SKM-1 (cell line): ENCODE data around the gene PFKL.

Experiments used
- DNase-seq: peaks from one replicate; lab custom pipeline; 2025; ENCODE audit not compliant: unreplicated experiment; lab: John Stamatoyannopoulos, UW

PFKL gene

GRCh38 chr21:44299458-44300261, at the start of gene PFKL:
TSS of gene PFKL (plus strand) at chr21:44300053. CDS start at chr21:44300106, 53 bp downstream.
- peak; percentile 47 for DNase-seq

DNA sequence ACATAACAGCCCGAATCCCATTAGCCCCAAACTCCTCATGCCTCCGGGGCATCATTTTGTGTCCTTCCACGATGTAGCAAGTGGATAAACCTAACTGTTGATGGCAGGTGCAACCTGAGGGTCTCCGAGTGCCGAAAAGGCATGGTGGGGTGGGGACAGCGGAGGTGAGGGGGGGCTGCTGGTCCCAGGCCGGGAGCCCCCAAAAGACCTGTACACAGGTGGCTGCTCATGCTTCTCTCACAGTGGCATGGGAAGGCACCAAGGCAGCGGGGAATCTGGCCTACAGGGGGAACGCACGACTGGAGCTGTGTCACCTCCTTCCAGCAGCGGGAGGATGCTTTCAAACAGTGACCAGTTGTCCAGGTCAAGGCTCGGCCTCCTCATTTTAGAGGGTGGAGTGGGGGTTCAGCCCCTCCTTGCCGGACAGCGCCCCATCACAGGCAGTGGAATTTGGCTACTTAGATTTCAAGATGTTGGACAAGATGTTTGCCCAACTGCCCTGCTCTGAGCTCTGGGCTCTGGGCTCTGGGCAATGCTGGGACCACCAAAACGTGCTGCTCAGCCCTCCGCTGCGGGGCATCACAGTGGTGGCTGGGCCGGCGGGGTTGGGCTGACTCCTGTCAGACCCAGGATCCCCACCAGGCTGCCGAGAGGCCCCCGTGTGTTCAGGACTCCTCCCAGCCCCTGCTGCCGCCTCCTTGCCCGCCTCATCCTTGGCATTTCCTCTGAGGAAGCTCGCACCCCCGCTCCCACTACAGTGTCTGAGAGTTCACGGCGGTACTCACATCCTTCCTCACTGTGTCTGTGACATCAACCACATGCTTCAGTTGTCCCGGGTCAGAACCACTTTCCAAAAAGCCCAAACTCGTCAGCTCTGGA, 45.8 kb upstream of the PFKL start:
- no peak for DNase-seq

DNA sequence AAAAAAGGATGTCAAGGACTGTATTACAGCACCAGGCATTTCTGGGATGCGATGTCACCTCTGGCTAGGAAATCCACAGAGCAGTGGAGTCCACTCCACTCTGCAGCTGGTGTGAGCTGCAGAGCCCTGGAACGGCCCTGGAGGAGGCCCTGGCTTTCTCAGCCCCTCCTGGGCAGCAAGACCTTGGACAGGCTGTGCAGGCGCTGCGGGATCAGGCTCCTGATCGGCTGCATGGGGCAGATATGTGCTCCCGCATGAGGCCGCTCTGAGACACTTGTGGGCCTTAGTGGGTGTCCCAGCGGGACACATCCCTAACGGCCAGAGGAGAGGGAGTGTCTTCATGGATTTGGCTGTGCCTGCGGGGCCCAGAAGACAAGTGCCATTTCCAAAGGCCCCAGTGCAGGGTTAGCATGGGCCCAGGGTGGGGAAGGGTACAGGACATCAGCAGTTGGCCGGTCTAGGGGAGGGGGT, 44.3 kb upstream of the PFKL start:
- no peak for DNase-seq

DNA sequence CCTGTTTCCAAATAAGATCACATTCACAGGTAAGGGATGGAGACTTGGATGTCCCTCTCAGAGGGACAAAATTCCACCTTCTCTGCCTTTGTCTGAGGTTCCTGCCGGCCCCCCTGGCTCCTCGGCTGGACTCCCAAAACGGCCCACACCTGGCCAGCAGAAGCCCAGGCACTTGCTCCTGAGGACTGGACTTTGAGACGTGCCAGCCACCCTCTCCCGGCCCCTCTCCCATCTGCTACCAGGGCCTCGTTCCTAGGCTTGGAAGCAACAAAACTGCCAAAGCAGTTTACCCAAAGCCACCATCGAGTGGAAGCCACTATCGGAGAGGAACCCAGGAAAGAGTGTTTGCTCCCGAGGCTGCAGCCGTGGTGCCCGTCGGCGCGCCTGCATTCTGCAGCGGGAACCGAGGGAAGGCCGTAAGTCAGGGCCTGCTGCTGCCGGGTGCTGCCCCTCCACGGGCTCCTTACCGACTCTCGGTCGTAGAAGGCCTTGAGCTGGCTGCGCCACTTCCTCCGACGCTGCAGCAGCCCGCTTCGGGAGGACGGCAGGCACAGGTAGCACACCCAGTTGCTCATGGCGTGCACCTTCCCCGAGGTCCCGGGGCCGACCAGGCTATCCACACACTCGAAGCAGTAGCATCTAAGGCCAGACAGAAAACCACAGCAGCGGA, 41.7 kb upstream of the PFKL start:
- no peak for DNase-seq

DNA sequence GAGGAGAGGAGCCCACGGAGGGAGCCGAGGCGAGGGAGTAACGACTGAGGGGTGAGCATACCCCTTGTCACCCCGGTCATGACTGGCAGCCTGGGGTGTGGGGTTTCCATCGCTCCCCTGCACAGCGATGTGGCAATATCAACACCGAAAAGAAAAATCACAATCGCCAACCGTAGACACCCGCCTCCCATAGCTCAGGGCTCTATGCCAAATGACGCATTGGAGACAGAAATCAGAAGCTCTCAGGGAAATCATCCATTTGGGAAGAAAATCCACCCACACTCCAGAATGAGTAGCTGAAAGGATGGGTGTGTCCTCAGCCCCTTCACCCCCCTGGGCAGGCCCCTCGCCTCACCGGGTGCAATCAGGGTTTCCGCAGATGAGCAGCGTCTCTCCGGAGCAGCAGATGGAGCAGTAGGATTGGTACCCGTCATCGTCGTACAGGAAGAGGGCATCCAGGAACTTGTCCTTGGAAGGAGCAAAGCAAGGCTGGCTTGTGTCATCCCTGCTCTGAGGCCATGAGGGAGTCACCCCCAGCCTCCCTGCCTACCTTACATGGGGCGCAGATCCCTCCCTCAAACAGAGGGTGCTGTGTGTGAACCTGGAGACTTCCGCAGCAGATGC, 40.7 kb upstream of the PFKL start:
- DNase-seq: no peak

DNA sequence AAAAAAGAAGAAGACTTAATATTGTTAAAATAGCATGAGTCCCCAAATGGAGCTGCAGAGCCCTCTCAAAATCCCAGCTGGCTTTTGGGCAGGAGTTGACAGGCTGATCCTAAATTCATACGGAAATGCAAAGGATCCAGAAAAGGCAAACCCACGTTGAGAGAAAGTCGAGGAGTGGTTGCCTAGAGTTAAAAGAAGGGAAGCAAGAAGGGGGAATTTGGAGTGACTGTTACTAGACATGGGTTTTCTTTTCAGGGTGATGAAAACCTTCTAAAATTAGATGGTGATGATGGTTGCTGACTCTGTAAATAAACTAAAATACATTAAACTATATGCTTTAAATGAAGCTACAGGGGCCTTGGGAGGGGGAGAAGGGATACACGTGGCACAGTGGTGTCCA, 39.8 kb upstream of the PFKL start:
- DNase-seq: no peak

DNA sequence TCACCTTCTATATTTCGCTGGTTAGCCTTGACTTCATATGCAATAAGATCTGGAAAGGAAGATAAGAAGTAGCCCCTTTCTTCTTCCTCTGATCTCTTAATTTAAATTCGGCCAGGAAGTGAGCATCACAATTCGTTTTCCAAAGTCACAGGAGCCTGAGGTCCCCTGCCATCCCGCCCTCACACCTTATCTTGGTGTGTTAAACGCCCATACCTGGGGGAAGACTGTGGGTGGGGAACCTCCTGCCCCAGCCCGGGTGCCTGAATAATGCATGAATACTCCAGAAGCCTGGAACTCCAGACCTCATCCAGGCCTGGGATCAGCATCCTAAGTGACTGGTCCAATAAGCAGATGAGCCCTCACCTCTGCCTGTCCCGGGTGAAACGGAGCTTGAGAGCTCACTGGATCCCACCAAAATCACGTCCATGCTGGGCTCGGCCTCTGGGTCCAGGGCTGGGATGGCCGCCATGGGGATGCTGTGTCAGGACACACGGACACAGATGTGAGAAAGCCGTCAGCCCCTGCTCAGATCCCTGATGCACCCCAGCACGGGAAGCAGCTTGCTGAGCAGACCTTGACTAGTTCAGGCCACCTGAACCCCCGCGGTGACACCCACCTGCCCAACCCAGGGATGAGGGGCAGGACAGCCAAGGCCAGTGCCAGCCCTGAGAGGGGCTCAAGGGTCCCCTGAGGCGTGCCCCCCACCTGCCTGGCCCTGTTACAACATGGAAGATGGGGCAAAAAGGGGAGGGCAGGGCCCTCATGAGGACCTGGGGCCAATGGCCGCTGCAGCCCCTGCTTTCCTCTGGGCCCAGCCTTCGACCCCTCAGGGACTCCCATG, 38.8 kb upstream of the PFKL start:
- DNase-seq: no peak

- DNase-seq: no peak
Measured at GRCh38 chr21:44261675-44262295, 38.1 kb upstream of the PFKL start, which contains the start of gene DNMT3L. TSS of gene DNMT3L (minus strand) at chr21:44261897. CDS start at chr21:44261259, 638 bp downstream.

DNA sequence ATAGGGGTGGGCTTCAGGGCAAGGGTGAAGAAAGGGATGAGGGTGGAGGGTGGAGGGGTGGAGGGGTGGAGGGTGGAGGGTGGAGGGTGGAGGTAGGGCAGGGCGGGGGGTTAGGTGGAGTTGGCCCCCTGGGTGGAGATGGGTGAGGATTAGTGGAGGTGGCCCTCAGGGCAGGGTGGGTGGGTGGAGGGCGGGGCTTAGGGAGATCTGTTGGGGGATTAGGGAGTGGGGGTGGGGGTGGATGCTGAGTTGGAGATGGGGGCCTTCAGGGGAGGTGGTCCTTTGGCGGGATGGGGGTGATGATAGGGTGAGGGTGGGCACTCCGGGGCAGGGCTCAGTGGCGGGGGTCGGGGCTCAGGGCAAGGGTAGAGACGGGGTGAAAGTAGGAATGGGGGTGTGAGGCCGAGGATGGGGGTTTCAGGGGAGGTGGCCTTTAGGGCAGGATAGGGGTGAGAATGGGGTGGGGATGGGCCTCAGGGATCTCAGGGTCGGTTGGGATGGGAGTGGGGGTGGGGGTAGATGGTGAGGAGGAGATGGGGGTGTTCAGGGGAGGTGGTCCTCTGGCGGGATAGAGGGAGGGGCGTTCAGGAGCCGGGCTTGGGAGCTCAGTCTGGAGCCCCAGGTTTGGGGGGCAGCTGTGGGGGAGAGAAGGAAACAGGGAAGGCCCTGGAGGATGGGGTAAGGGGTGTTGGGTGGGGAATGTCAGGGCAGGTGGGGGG, 37.4 kb upstream of the PFKL start:
- no peak for DNase-seq

DNA sequence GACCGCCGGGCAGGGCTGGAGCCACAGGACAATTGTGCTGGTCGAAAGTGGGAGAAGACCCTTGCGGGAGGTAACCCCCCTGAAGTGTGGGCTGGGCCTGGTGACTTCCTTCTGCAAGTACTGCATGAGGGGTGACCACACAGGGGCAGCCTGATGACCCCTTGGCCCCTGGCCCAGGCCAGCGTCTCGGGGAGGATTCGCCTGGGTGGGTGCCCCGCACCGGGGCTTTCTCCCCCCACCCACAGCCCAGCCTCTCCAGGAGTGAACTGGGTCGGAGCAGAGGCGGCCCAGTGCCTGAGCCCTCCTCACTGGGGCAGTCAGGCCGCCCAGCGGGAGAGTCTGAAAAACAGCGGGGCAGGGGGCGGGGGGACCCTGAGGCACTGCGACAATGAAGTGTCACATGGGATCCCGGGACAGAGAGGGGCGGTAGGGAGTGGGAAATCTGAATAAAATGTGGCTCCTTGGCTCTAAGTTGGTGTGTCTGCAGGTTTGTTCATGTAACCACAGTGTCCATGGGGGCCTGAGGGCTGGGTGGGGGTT, 36.6 kb upstream of the PFKL start:
- no peak for DNase-seq

DNA sequence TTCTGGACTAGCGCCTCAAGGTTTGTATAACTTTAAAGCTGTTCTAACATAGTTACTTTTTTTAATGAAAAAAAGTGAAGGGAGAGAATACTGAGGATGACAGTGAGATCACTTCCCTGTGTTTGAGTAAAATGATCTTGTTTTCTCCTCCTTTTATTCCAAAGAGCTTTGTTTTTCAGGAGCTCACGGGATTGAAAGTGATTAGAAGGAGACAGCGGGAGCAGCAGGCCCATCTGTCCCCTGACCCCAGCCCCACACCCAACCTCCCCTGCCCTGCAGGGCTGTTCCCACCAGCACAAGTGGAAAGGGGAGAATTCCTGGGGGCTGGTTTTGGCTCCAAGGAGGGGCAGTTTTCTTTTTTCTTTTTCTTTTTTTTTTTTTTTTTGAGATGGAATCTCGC, 36.1 kb upstream of the PFKL start:
- DNase-seq: no peak

DNA sequence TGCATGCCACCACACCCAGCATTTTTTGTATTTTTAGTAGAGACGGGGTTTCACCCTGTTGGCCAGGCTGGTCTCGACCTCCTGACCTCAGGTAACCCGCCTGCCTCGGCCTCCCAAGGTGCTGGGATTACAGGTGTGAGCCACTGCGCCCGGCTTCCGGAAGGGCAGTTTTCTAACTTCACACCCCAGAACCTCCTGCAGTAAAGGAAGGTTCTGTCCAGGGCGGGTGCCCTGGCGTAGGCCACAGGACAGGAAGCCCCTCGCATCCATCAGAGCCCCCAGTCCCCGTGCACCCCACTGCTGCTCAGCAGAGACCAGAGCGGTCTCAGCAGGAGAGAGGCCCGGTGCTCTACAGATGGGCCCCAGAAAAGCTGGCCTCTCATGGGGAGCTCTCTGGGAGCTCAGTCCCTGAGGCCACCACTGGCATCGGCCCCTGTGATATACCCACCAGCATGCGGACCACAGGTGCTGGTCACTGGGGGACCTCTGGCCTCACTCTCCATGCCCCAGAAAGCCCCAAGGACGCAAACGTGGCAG, 34.1 kb upstream of the PFKL start:
- no peak for DNase-seq

DNA sequence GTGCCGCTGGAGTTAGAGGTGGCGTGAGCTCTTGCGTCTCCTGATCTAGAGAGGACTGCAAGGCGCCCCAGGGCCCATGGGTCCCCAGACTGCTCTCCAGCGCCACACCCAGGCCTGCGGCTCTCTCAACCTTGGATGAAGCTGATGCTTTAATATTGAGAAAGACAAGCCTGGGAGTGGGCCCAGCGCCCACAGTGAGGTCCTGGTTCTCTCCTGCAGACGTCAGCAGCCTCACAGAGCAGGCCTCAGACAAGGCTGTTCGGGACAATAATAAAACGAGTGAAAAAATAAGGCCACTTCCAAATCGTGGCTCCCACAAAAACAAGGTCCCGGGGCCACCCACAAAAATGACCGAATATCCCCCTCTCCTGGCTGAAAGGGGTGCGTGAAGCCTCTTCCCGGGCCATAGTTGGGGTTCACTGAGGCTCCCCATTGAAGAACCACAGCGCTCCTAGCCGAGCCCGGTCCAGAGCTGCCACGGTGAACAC, 32.2 kb upstream of the PFKL start:
- DNase-seq: no peak

GRCh38 chr21:44269090-44269489, 30.8 kb upstream of the PFKL start:
- DNase-seq: no peak

- no peak for DNase-seq
Measured at GRCh38 chr21:44271558-44272283, 28.1 kb upstream of the PFKL start.

GRCh38 chr21:44272284-44272858, 27.5 kb upstream of the PFKL start:
- no peak for DNase-seq

GRCh38 chr21:44273046-44273445, 26.8 kb upstream of the PFKL start:
- no peak for DNase-seq
